K562 (cell line): Measurements from ENCODE around the gene OR13C4. TPM values are rescaled to one million over a fixed set of nuclear protein-coding genes. Genes with fewer than 3 reads are reported as not detected.

Source experiments
- BRD4 ChIP-seq: fragments of 200-600 bp; sonication (generic); IDR thresholded peaks from 2 replicates; pipeline ENCODE4 v1.6.1; 2017; ENCODE audit warnings: inconsistent platforms
- CHCHD3 ChIP-seq: fragments of 250-450 bp; sonication (Bioruptor Pico); IDR thresholded peaks from 2 replicates; pipeline ENCODE4 v2.1.2; 2022; ENCODE audit warnings: mild to moderate bottlenecking
- ESRRA ChIP-seq: fragments of 450-650 bp; IDR thresholded peaks from 2 replicates; pipeline ENCODE4 v1.6.1; 2014; ENCODE audit warnings: low read depth, mild to moderate bottlenecking, moderate library complexity, borderline replicate concordance
- HMG20B ChIP-seq: fragments of 250-450 bp; sonication (Bioruptor Pico); IDR thresholded peaks from 2 replicates; pipeline ENCODE4 v1.5.0; 2021; ENCODE audit warnings: mild to moderate bottlenecking
- NEUROD1 ChIP-seq: fragments of 150-350 bp; IDR thresholded peaks from 2 replicates; pipeline ENCODE4 v1.6.1; 2014; ENCODE audit warnings: borderline replicate concordance, low read length, low read depth; ENCODE audit not compliant: partially characterized antibody
- SRF ChIP-seq, 2 experiments: fragments of 250-450, 450-650 bp in 1 of 2; sonication (Bioruptor Pico) in 1 of 2; sonication (generic) in 1 of 2; formaldehyde crosslinking; IDR thresholded peaks; 2 replicates each; pipeline versions ENCODE4 v1.5.0 to v1.5.1; 2020 to 2022; ENCODE audit warnings: mild to moderate bottlenecking in 1 of 2, missing genetic modification reagents in 1 of 2
- TCF3 ChIP-seq: sonication (generic); formaldehyde crosslinking; IDR thresholded peaks from 2 replicates; pipeline ENCODE4 v1.4.0; 2020; ENCODE audit warnings: mild to moderate bottlenecking, missing genetic modification reagents
- ZEB2 ChIP-seq: fragments of 450-650 bp; IDR thresholded peaks from 2 replicates; pipeline ENCODE4 v1.6.1; 2016
- ZNF24 ChIP-seq: fragments of 450-650 bp; IDR thresholded peaks from 2 replicates; pipeline ENCODE4 v1.6.1; 2016
- ZZZ3 ChIP-seq: fragments of 450-650 bp; IDR thresholded peaks from 2 replicates; pipeline ENCODE4 v1.6.1; 2016; ENCODE audit warnings: antibody characterized with exemption, mild to moderate bottlenecking, moderate library complexity
- polyA plus RNA-seq, 8 experiments: library from polyadenylated mRNA; depleted of rRNA in 4 of 8; stranded (reverse) in 5 of 8; unstranded in 3 of 8; fragments of >200 nt; fragmentation: Nextera tagmentation in 2 of 8; fragmentation: Illumina TruSeq in 1 of 8; extraction: Ambion mirVana in 2 of 8; extraction: Trizol in 1 of 8; gene quantifications; 2 replicates each; pipeline versions ENCODE4 v1.2.1 to v1.2.3, GENCODE V29; 2011 to 2014; ENCODE audit warnings: inconsistent platforms in 1 of 8, missing spikeins in 1 of 8
- total RNA-seq, 7 experiments: library from RNA; depleted of rRNA in 6 of 7; stranded (reverse); fragments of >200 nt in 6 of 7; fragmentation: Illumina TruSeq in 2 of 7; extraction: Trizol in 2 of 7; gene quantifications; 2 replicates each; pipeline versions ENCODE4 v1.2.1 to v1.2.3, GENCODE V29; 2011 to 2021; ENCODE audit warnings: low replicate concordance in 1 of 7
- TF ChIP-seq, protein P1 (sequence below): fragments of 250-450 bp; sonication (Bioruptor Pico); IDR thresholded peaks from 2 replicates; pipeline ENCODE4 v1.8.0; 2022; ENCODE audit warnings: inconsistent platforms, mild to moderate bottlenecking, moderate library complexity, borderline replicate concordance
- TF ChIP-seq, protein P2 (sequence below): fragments of 450-650 bp; IDR thresholded peaks from 2 replicates; pipeline ENCODE4 v1.7.0; 2016; ENCODE audit warnings: borderline replicate concordance

Gene OR13C4
- total and polyA plus RNA-seq, 9 of the 15 experiments (the other 6 are each of a cell fraction or from before 2014, with no cell fraction given), result not detected

DNA sequence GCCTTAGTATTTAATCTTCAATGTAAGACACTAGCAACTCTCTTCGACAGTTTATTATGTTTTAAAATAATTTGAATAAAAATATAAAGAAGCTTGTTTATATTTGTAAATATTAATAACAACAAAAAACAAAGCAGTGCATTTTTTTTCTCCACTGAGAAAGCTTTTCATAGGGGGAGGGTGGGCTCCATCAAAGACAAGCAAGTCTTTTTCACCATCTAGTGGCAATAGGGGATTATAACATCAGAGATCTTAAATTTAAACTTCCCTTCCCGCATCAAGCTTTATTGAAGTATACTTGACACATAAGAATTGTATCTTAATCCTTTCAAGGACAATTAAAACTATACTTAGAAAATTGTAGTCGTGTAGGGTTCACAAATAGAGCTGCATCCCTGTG lies 32.2 kb downstream of the OR13C4 start (continued):
- TF ChIP-seq, protein P1, sequence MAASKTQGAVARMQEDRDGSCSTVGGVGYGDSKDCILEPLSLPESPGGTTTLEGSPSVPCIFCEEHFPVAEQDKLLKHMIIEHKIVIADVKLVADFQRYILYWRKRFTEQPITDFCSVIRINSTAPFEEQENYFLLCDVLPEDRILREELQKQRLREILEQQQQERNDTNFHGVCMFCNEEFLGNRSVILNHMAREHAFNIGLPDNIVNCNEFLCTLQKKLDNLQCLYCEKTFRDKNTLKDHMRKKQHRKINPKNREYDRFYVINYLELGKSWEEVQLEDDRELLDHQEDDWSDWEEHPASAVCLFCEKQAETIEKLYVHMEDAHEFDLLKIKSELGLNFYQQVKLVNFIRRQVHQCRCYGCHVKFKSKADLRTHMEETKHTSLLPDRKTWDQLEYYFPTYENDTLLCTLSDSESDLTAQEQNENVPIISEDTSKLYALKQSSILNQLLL (CRISPR knock-in tag), result no peak
- TF ChIP-seq ZNF24 (no peak), CHCHD3 (no peak), HMG20B (CRISPR knock-in tag) (no peak), ESRRA (no peak), ZEB2 (no peak), SRF (CRISPR knock-in tag; IDR thresholded peaks at IDR 0.05) (no peak), TCF3 (CRISPR knock-in tag) (no peak), NEUROD1 (no peak), ZZZ3 (no peak), BRD4 (no peak)
- TF ChIP-seq, protein P2, sequence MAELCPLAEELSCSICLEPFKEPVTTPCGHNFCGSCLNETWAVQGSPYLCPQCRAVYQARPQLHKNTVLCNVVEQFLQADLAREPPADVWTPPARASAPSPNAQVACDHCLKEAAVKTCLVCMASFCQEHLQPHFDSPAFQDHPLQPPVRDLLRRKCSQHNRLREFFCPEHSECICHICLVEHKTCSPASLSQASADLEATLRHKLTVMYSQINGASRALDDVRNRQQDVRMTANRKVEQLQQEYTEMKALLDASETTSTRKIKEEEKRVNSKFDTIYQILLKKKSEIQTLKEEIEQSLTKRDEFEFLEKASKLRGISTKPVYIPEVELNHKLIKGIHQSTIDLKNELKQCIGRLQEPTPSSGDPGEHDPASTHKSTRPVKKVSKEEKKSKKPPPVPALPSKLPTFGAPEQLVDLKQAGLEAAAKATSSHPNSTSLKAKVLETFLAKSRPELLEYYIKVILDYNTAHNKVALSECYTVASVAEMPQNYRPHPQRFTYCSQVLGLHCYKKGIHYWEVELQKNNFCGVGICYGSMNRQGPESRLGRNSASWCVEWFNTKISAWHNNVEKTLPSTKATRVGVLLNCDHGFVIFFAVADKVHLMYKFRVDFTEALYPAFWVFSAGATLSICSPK, result no peak
